A673 (cell line): ENCODE results near the gene RALGPS1.

ENCODE experiments used
- EZH2 ChIP-seq: fragments of 200-600 bp; sonication (generic); IDR thresholded peaks from 2 replicates; pipeline ENCODE4 v1.6.1; 2017; ENCODE audit warnings: borderline replicate concordance, low read depth, mild to moderate bottlenecking, mixed read lengths, antibody characterized with exemption, low read length; ENCODE audit not compliant: poor library complexity, severe bottlenecking
- TF ChIP-seq, protein P1 (sequence below): fragments of 300-800, 200-600 bp; sonication (generic); conservative IDR thresholded peaks from 2 replicates; pipeline ENCODE4 v1.5.1; 2017; ENCODE audit warnings: low read depth, mild to moderate bottlenecking, antibody characterized with exemption, low read length, moderate library complexity, mixed read lengths

- TF ChIP-seq, protein P1, sequence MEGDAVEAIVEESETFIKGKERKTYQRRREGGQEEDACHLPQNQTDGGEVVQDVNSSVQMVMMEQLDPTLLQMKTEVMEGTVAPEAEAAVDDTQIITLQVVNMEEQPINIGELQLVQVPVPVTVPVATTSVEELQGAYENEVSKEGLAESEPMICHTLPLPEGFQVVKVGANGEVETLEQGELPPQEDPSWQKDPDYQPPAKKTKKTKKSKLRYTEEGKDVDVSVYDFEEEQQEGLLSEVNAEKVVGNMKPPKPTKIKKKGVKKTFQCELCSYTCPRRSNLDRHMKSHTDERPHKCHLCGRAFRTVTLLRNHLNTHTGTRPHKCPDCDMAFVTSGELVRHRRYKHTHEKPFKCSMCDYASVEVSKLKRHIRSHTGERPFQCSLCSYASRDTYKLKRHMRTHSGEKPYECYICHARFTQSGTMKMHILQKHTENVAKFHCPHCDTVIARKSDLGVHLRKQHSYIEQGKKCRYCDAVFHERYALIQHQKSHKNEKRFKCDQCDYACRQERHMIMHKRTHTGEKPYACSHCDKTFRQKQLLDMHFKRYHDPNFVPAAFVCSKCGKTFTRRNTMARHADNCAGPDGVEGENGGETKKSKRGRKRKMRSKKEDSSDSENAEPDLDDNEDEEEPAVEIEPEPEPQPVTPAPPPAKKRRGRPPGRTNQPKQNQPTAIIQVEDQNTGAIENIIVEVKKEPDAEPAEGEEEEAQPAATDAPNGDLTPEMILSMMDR, result no peak
- no peak for TF ChIP-seq EZH2
Observed at GRCh38 chr9:127155314-127155960, 240.9 kb downstream of the RALGPS1 start.
